AG04450 (cell line): Measurements from ENCODE around the gene THADA. TPM values are rescaled to one million over a fixed set of nuclear protein-coding genes. Genes with fewer than 3 reads are reported as not detected.

Experiments used
- CTCF ChIA-PET: fragments of 300-600, 350-600 bp; formaldehyde crosslinking; extraction: SDS; loops from one replicate; lab custom pipeline; 2022; ENCODE audit warnings: antibody characterized with exemption, inconsistent platforms; lab: Charles Lee
- POLR2A ChIA-PET: fragments of 350-600 bp; formaldehyde crosslinking; extraction: SDS; loops from one replicate; lab custom pipeline; 2021; ENCODE audit warnings: antibody characterized with exemption, inconsistent platforms; lab: Yijun Ruan, JAX
- DNase-seq: peaks from one replicate; pipeline ENCODE4 v3.0.0-alpha.2; 2011; ENCODE audit warnings: low read depth, low spot score
- H3K27ac ChIP-seq: one replicate; pipeline ENCODE4 v1.5.1; 2012; ENCODE audit warnings: low read depth, low read length, control low read depth
- H3K27me3 ChIP-seq: one replicate; pipeline ENCODE4 v1.6.0; 2012; ENCODE audit warnings: low read length; ENCODE audit not compliant: control insufficient read depth, insufficient read depth
- H3K4me3 ChIP-seq: 2 replicates; pipeline ENCODE4 v1.5.1; 2011; ENCODE audit warnings: mild to moderate bottlenecking, low read depth, low read length, control low read depth
- H3K9me3 ChIP-seq: 2 replicates; pipeline ENCODE4 v1.5.1; 2012; ENCODE audit warnings: low read length; ENCODE audit not compliant: control insufficient read depth, insufficient read depth
- polyA plus RNA-seq: library from polyadenylated mRNA; depleted of rRNA; stranded (reverse); fragments of >200 nt; gene quantifications from 2 replicates; pipeline ENCODE4 v1.2.3, GENCODE V29; 2011
- TF ChIP-seq, protein P1 (sequence below): IDR thresholded peaks from 2 replicates; pipeline ENCODE4 v1.5.1; 2011; ENCODE audit warnings: low read depth, low read length, control low read depth, inconsistent platforms

Gene THADA
- polyA plus RNA-seq, 1 experiment = 15.0 TPM

GRCh38 chr2:43455731-43456642 is 139.9 kb downstream of the THADA start:
- no peak overlapping the region for H3K27ac ChIP-seq
- no peak for DNase-seq
- ChIA-PET POLR2A (no interaction called here), CTCF (no interaction called here)
- TF ChIP-seq, protein P1, sequence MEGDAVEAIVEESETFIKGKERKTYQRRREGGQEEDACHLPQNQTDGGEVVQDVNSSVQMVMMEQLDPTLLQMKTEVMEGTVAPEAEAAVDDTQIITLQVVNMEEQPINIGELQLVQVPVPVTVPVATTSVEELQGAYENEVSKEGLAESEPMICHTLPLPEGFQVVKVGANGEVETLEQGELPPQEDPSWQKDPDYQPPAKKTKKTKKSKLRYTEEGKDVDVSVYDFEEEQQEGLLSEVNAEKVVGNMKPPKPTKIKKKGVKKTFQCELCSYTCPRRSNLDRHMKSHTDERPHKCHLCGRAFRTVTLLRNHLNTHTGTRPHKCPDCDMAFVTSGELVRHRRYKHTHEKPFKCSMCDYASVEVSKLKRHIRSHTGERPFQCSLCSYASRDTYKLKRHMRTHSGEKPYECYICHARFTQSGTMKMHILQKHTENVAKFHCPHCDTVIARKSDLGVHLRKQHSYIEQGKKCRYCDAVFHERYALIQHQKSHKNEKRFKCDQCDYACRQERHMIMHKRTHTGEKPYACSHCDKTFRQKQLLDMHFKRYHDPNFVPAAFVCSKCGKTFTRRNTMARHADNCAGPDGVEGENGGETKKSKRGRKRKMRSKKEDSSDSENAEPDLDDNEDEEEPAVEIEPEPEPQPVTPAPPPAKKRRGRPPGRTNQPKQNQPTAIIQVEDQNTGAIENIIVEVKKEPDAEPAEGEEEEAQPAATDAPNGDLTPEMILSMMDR = no peak
- no peak overlapping the region for H3K4me3 ChIP-seq
- no peaks in the 10 kb centered on the region for H3K9me3 ChIP-seq
- H3K27me3 ChIP-seq = no peaks in the 10 kb centered on the region

DNA sequence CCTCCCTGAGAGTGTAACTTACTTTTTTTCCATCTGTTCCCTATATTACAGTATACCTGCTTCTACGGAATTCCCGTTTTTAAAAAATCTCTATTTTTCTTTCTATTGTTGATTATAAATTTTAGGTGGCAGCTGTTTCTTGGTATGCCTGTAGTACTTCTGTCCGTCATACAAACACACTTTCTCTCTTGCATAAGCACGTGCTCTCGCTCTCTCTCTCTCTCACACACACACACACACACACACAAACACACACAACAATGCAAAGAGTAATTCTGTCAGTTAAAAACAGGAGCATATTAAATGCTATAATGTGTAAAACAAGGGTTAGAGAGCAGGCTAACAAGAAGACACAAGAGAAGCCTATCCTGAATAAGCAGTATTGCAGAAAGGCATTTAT is 140.5 kb downstream of the THADA start:
- no peak for DNase-seq
- TF ChIP-seq, protein P1 = no peak
- H3K4me3 ChIP-seq = no peak overlapping the region
- no peaks in the 10 kb centered on the region for H3K9me3 ChIP-seq
- no peak overlapping the region for H3K27ac ChIP-seq
- H3K27me3 ChIP-seq = no peaks in the 10 kb centered on the region
- CTCF ChIA-PET = interaction anchor here (1.5 kb wide), 1 partner anchor 226 kb away, joined by 9 read pairs; no protein-coding TSS in a partner anchor
- POLR2A ChIA-PET = no interaction called here

DNA sequence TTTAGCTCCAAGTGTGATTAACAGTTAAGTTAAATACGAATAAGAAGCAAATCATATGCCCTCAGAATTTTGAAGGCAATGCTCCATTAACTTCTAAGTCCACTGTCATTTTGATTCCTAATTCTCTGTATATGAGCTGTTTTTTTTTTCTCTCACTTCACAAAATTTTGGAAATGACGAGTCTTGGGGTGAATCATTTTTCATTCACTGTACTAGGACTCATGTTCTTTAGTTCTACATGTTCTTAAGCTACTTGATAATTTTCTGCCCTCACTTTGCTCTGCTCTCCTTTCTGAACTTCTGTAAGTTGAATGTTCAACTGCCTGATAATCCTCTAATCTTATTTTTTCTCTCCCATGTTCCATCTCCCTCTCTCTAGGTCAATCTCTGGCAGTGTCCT is 141.0 kb downstream of the THADA start:
- no peak for DNase-seq
- CTCF ChIA-PET = interaction anchor here (1.5 kb wide), 1 partner anchor 225 kb away, joined by 9 read pairs; no protein-coding TSS in a partner anchor
- no peaks in the 10 kb centered on the region for H3K27me3 ChIP-seq
- no peak overlapping the region for H3K27ac ChIP-seq
- TF ChIP-seq, protein P1 = no peak
- H3K4me3 ChIP-seq = no peak overlapping the region
- no peaks in the 10 kb centered on the region for H3K9me3 ChIP-seq
- POLR2A ChIA-PET = interaction anchor here (1.2 kb wide), 1 partner anchor 28 kb away, joined by 4 read pairs; no protein-coding TSS in a partner anchor

DNA sequence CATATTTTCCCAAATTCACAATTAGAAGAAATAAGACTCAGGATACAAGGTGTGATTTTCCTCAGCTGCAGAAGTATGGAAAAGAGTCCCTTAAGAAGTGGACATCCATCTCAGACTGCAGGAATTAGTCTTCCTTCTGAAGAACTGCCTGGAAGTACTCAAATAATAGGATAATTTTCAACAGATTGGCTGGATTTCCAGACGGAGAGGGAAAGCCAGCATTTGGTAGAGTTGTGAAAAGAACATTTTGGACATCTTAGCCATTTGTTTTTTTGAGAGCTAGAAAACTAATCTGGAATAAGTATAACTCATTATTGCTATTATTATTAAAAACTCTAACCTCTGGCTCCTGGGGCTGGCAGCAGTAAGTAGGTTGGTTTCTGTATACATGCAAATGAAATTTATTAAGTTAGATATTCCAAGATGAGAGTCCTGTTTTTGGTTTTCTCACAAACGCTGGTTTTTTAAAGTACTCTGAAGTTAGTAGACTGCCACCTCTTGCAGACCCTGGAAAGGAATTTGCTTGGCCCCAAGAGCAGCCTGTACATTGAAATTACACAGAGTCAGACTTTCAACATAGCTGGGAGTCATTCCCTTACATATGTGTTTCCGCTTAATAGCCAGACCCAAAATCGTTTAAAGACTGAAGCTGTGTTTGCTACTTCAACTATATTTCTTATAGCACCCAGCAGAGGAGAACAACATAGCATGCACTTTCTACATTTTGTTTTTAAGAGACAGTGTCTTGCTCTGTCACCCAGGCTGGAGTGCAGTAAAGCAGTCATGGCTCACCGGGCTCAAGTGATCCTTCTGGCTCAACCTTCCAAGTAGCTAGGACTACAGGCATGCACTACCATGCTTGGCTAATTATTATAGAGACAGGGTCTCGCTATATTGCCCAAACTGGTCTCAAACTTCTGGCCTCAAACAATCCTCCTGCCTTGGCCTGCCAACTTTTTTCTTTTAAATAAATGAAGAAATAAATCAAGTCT is 142.4 kb downstream of the THADA start:
- TF ChIP-seq, protein P1 = no peak
- H3K4me3 ChIP-seq = no peak overlapping the region
- ChIA-PET CTCF (interaction anchor here (1.5 kb wide), 1 partner anchor 224 kb away, joined by 9 read pairs; no protein-coding TSS in a partner anchor), POLR2A (interaction anchor here (1.2 kb wide), 1 partner anchor 27 kb away, joined by 4 read pairs; no protein-coding TSS in a partner anchor)
- H3K27me3 ChIP-seq = no peaks in the 10 kb centered on the region
- no peak overlapping the region for H3K27ac ChIP-seq
- no peaks in the 10 kb centered on the region for H3K9me3 ChIP-seq
- no peak for DNase-seq
